ENCODE results near the gene PLCL2.

PLCL2 gene

DNA sequence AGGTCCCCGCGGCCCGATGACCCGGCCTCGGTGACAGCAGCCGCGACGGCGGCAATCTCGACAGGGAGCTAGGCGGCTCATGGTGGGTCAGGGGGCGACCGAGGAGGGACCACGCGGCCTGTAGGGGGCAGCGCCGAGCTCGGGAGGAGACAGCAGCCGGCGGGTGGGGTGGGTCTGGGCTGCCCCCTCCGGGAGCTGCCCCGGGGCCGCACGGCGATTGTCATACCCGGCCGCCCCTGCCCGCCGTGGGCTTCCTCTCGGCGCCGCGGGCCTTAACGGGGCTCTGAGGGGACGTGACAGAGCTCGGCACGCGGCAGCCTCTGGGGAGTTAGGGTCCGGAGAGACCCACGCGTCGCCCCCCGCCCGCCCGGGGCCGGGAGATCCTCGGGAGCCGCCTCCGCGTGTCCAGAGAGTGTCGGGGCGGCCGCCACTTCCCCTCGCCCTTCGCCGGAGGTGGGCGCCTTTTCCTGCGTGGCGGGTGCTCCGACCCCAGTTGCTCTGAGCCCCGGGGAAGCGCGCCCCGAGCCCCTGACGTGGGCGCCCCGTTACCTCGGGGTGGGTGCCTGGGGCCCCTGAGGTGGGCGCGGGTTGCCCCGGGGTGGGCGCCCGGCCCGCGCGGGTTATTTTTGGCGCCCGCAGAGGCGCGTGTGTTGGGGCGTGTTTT lies 539 bp upstream of the PLCL2 start:
- no peak for DNase-seq (ENCODE audit: low read depth)
- peak overlapping the region; percentile 53 for H3K4me3 ChIP-seq (ENCODE audit: low read depth, low read length)
- TF ChIP-seq, protein P1, sequence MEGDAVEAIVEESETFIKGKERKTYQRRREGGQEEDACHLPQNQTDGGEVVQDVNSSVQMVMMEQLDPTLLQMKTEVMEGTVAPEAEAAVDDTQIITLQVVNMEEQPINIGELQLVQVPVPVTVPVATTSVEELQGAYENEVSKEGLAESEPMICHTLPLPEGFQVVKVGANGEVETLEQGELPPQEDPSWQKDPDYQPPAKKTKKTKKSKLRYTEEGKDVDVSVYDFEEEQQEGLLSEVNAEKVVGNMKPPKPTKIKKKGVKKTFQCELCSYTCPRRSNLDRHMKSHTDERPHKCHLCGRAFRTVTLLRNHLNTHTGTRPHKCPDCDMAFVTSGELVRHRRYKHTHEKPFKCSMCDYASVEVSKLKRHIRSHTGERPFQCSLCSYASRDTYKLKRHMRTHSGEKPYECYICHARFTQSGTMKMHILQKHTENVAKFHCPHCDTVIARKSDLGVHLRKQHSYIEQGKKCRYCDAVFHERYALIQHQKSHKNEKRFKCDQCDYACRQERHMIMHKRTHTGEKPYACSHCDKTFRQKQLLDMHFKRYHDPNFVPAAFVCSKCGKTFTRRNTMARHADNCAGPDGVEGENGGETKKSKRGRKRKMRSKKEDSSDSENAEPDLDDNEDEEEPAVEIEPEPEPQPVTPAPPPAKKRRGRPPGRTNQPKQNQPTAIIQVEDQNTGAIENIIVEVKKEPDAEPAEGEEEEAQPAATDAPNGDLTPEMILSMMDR (IDR thresholded peaks at IDR 0.05; ENCODE audit: control insufficient read depth, extremely low read depth, insufficient read depth): peak; percentile 29; the same call in 1 of the 2 replicates

DNA sequence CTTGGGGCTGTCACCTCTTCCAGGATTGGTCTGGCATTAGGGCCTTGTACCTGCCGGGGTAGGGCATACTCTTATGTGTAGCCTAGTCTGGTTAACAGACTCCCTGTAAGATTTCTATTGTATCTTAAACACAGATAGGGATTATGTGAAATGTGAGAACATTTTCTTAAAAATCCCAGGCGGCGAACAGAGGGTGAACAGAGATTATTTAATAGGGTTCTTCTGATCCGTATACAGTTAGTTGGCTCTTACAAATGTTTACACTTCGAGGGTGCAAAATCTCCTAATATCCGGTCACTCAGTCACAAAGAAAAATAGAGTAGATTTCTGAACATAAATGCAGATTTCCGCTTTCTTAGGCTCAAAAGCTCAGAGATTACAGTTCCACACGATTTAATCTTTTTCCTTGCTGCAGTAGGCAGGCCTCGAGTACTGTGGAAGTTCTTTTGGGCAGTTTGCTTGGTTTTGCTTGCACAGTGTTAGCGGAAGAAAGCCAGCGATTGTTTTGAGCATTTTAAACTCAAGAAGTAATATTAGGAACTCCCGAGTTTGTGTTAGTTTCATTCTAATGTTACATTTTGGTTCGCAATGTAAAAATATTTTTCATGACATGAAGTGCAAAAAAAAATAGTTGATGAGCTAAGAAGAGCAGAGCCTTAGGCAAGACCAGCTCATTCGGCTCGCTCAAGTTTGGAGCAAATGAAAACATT lies 993 bp downstream of the PLCL2 start:
- H3K4me3 ChIP-seq (ENCODE audit: low read depth, low read length): peak overlapping the region; percentile 50
- DNase-seq (ENCODE audit: low read depth): no peak
- TF ChIP-seq, protein P1 (IDR thresholded peaks at IDR 0.05; ENCODE audit: control insufficient read depth, extremely low read depth, insufficient read depth): no peak

DNA sequence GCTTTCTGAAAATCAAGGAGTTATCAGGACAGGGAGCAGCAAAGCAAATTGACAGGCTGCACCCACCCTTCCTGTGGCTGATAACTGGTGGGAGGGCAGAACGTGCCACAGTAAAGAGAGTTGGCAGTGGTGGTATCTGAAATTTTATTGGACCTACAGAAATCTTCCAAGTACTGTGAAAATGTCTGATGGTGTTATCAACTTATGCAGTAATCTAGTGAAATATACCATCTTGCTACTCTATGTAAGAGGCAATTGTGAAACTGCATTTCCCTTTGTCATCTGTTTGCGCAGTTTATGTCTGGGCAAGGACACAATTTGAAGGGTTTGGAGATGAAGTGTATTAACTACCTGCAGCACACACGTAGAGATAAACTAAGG lies 1.5 kb downstream of the PLCL2 start:
- no peak overlapping the region for H3K4me3 ChIP-seq (ENCODE audit: low read depth, low read length)
- TF ChIP-seq, protein P1 (IDR thresholded peaks at IDR 0.05; ENCODE audit: control insufficient read depth, extremely low read depth, insufficient read depth): no peak
- no peak for DNase-seq (ENCODE audit: low read depth)

DNA sequence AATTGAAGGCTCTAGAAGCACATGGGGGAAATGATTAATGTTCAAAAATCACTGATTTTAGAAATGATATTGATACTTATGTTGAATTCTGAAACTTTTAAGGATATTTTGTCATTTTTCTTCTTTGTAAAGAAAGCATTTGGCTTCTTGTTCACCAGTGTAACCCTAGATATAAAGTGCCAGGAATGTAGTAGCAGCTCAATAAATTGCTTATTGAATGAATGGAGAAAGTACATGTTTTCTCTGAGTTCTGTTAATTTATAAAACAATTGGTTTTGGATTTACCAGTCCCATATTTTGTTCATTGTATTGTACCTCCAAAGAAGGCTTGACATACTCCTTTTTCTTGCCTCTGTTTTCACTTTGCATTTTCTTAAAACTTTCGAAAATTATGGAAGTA lies 2.4 kb downstream of the PLCL2 start:
- DNase-seq (ENCODE audit: low read depth): no peak
- H3K4me3 ChIP-seq (ENCODE audit: low read depth, low read length): no peak overlapping the region
- TF ChIP-seq, protein P1 (IDR thresholded peaks at IDR 0.05; ENCODE audit: control insufficient read depth, extremely low read depth, insufficient read depth): no peak

- TF ChIP-seq, protein P1 (IDR thresholded peaks at IDR 0.05; ENCODE audit: control insufficient read depth, extremely low read depth, insufficient read depth): no peak
- no peak for DNase-seq (ENCODE audit: low read depth)
- no peak overlapping the region for H3K4me3 ChIP-seq (ENCODE audit: low read depth, low read length)
Observed at GRCh38 chr3:16888356-16888755, 3.6 kb downstream of the PLCL2 start.

DNA sequence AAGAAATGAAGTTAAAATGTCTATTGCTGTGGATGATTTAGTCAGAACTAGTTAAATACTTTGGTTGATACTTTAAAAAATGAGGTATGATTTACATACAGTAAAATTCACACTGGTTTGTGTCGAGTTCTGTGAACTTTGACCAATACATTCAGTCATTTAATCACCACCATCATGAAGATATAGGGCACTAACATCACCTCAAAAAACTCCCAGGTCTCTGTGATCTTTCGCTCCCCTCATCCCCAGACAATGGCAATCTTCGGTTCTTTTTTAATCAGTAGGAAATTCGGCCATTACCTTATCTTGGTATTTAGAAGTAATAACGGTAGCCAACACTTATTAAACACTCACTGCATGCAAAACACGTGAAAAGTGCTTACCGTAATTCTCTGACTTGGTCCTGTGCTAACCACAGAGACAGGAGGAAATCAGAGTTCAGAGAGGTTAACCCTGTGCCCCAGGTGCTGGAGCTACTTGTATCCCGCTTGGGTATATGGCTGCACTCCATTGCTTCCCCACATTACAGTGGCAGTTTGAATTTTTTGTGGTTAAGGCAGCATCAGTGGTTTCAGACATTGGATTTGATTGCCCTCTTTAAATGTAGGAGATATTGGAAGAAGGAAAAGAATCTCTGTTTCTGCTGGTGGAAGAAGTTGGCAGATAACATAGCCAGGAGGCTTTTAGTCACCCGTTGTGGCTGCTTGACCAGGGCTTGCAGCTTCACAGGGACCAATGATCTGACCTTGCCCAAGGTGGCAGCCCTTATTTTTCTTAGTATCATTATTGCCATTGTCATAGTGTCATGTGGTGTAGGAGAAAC lies 4.2 kb downstream of the PLCL2 start:
- H3K4me3 ChIP-seq (ENCODE audit: low read depth, low read length): no peak overlapping the region
- TF ChIP-seq, protein P1 (IDR thresholded peaks at IDR 0.05; ENCODE audit: control insufficient read depth, extremely low read depth, insufficient read depth): no peak
- DNase-seq (ENCODE audit: low read depth): no peak
